ENCODE measurements around the gene GPT2. TPM values are rescaled to one million over a fixed set of nuclear protein-coding genes. Genes with fewer than 3 reads are reported as not detected.

Gene GPT2
- total and polyA plus RNA-seq, 2 donors (not counting 3 experiments of a cell fraction or from before 2014, with no cell fraction given) = 10.8 to 17.9 TPM

DNA sequence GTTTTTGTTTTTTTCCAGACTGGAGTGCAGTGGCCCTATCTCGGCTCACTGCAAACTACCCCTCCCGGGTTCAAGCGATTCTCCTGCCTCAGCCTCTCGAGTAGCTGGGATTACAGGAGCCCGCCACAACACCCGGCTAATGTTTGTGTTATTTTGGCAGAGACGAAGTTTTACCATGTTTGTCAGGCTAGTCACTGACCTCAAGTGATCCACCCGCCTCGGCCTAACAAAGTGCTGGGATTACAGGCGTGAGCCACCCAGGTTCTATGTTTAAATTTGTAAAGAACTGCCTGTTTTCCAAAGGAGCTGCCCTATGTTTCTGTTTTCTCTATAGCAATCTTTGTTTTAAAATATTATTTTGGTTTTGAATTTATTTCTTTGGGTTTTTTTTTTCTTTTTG, 39.4 kb upstream of the GPT2 start:
- Histone ChIP-seq H2AFZ (ENCODE audit: low read depth, low read length) (no peak overlapping the region), H4K20me1 (replicated peaks; ENCODE audit: control insufficient read depth, extremely low read depth, insufficient read depth, low read length) (no peaks in the 10 kb centered on the region), H3K9me1 (replicated peaks; ENCODE audit: control insufficient read depth, extremely low read depth, insufficient read depth, low read length) (no peaks in the 10 kb centered on the region), H3K9ac (replicated peaks; ENCODE audit: extremely low read depth, insufficient read depth, low read length) (no peak overlapping the region), H3K27ac (ENCODE audit: insufficient read depth, low read depth, low read length) (no peak overlapping the region), H3K9me3 (replicated peaks; ENCODE audit: control insufficient read depth, insufficient read depth, low read length) (no peaks in the 10 kb centered on the region), H3K79me2 (ENCODE audit: control insufficient read depth, insufficient read depth, low read length) (no peaks in the 10 kb centered on the region), H3K27me3 (ENCODE audit: control insufficient read depth in 2 of 2, insufficient read depth in 2 of 2, low read length in 2 of 2) (peaks cover 7 to 8% of the 10 kb centered on the region in 2 experiments), H3K4me2 (ENCODE audit: insufficient read depth, low read length) (no peak overlapping the region), H3K4me3 (replicated peaks in 1 of 3; ENCODE audit: insufficient read depth in 1 of 3, low read depth in 1 of 3, low read length in 3 of 3) (no peak overlapping the region), H3K36me3 (ENCODE audit: control insufficient read depth in 2 of 2, extremely low read depth in 1 of 2, insufficient read depth in 2 of 2, low read length in 2 of 2) (no peaks in the 10 kb centered on the region), H3K4me1 (ENCODE audit: control insufficient read depth, extremely low read depth, insufficient read depth, low read length) (no peaks in the 10 kb centered on the region)
- POLR2A ChIA-PET = no interaction called here
- DNase-seq (ENCODE audit: low read depth, low spot score) = no peak
- FAIRE-seq = no peak
- TF ChIP-seq, protein P1, sequence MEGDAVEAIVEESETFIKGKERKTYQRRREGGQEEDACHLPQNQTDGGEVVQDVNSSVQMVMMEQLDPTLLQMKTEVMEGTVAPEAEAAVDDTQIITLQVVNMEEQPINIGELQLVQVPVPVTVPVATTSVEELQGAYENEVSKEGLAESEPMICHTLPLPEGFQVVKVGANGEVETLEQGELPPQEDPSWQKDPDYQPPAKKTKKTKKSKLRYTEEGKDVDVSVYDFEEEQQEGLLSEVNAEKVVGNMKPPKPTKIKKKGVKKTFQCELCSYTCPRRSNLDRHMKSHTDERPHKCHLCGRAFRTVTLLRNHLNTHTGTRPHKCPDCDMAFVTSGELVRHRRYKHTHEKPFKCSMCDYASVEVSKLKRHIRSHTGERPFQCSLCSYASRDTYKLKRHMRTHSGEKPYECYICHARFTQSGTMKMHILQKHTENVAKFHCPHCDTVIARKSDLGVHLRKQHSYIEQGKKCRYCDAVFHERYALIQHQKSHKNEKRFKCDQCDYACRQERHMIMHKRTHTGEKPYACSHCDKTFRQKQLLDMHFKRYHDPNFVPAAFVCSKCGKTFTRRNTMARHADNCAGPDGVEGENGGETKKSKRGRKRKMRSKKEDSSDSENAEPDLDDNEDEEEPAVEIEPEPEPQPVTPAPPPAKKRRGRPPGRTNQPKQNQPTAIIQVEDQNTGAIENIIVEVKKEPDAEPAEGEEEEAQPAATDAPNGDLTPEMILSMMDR (IDR thresholded peaks at IDR 0.05; ENCODE audit: extremely low read depth in 1 of 2, insufficient read depth in 1 of 2, low read depth in 1 of 2, low read length in 2 of 2) = no peak
- no peak for TF ChIP-seq POLR2A (IDR thresholded peaks at IDR 0.05; ENCODE audit: low read depth, low read length)
- TF ChIP-seq JUN (IDR thresholded peaks at IDR 0.05; ENCODE audit: borderline replicate concordance, insufficient read depth, insufficient read length, low read depth) = no peak
- TF ChIP-seq, protein P2, sequence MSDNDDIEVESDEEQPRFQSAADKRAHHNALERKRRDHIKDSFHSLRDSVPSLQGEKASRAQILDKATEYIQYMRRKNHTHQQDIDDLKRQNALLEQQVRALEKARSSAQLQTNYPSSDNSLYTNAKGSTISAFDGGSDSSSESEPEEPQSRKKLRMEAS (IDR thresholded peaks at IDR 0.05; ENCODE audit: insufficient read depth, insufficient read length) = no peak
- no peak for TF ChIP-seq GATA2 (IDR thresholded peaks at IDR 0.05; ENCODE audit: insufficient read depth, insufficient read length, low read depth, low read length)
- TF ChIP-seq FOS (IDR thresholded peaks at IDR 0.05; ENCODE audit: borderline replicate concordance, insufficient read depth, low read length) = no peak
- TF ChIP-seq MYC (IDR thresholded peaks at IDR 0.05; ENCODE audit: low read depth, low read length) = no peak
- TF ChIP-seq EZH2 (IDR thresholded peaks at IDR 0.05; ENCODE audit: borderline replicate concordance, low read depth, low read length, severe bottlenecking) = no peak
- no peak for TF ChIP-seq POLR2AphosphoS5 (IDR thresholded peaks at IDR 0.05; ENCODE audit: insufficient read depth, low read depth, low read length)
- dilution Hi-C loops (cut with MboI; ENCODE audit: extremely low pct_ligation_motif_present, low sequenced_read_pairs) = no loop called here
- CTCF ChIA-PET = interaction anchor here (0.7 to 1.8 kb wide), 5 partner anchors 9 to 64 kb away, joined by 3 to 9 read pairs (median 4); no protein-coding TSS in a partner anchor
- intact Hi-C loops (cut with micrococcal nuclease) = no loop called here
- no TSS peak for BruUV-seq (replicated peaks)

All from endothelial cell of umbilical vein (primary cell).